Left lung (tissue), 10 donors: ENCODE measurements around the gene ABCA5. TPM values are rescaled to one million over a fixed set of nuclear protein-coding genes. Genes with fewer than 3 reads are reported as not detected.

ENCODE experiments used
- ATAC-seq: fragments of 200-7000 bp; cut with Tn5 transposase; one replicate; pipeline ENCODE4 v1.9.1; 2020; ENCODE audit warnings: moderate library complexity
- DNase-seq, 4 donors: peaks; one replicate each; pipeline ENCODE4 v3.0.0-alpha.2; 2013 to 2020
- H3K27ac ChIP-seq, 2 donors: fragments of 200-600 bp; sonication (generic) in 1 of 2; one replicate each; pipeline versions ENCODE4 v1.5.0 to v1.8.0; 2020 to 2021
- H3K27me3 ChIP-seq, 2 donors: fragments of 200-600 bp; sonication (generic) in 1 of 2; one replicate each; pipeline versions ENCODE4 v1.5.0 to v1.8.0; 2020 to 2021
- H3K36me3 ChIP-seq, 2 donors: fragments of 200-600 bp; sonication (generic) in 1 of 2; one replicate each; pipeline versions ENCODE4 v1.5.0 to v1.8.0; 2020 to 2021
- H3K4me1 ChIP-seq, 2 donors: fragments of 200-600 bp; one replicate each; pipeline ENCODE4 v1.8.0; 2021
- H3K4me3 ChIP-seq, 2 donors: fragments of 200-600 bp; sonication (generic) in 1 of 2; one replicate each; pipeline versions ENCODE4 v1.5.0 to v1.8.0; 2020 to 2021; ENCODE audit warnings: mild to moderate bottlenecking in 1 of 2
- H3K9me3 ChIP-seq, 2 donors: fragments of 200-600 bp; sonication (generic) in 1 of 2; one replicate each; pipeline versions ENCODE4 v1.5.0 to v1.8.0; 2020 to 2021
- CTCF ChIP-seq, 2 donors: fragments of 200-600 bp; sonication (generic) in 1 of 2; IDR thresholded peaks; one replicate each; pipeline versions ENCODE4 v1.5.0 to v1.8.0; 2021; ENCODE audit warnings: antibody characterized with exemption in 2 of 2
- intact Hi-C, 2 donors: fragments of 100-400 bp; cut with DNase I; formaldehyde crosslinking; loops; one replicate each; pipeline versions ENCODE4 v1.11.2 to v1.14.2; 2022
- polyA plus RNA-seq, 6 donors: library from polyadenylated mRNA; unstranded; fragments of 120-200 nt; gene quantifications; one replicate each; pipeline ENCODE4 v1.2.1, GENCODE V29; 2013; ENCODE audit not compliant: insufficient read length in 6 of 6
- total RNA-seq, 2 donors: library from RNA; stranded (reverse); fragmentation: NEBNext Ultra II Directional; extraction: Animal tissue kit (Norgen Biotek cat#: 25700); gene quantifications; one replicate each; pipeline ENCODE4 v1.2.1, GENCODE V29; 2021
- donor health status: DM: no; HTN: yes; CAD: no.
- donor health status: DM: no; HTN: no; CAD: no.

Gene ABCA5
- total and polyA plus RNA-seq, 8 donors, result 14.7 to 29.8 (median 20.0) TPM

- ATAC-seq (no peak), DNase-seq (no peak)
- Histone ChIP-seq H3K36me3 (no peaks in the 10 kb centered on the region), H3K27me3 (no peaks in the 10 kb centered on the region), H3K4me3 (no peak overlapping the region), H3K27ac (no peak overlapping the region), H3K4me1 (no peaks in the 10 kb centered on the region), H3K9me3 (no peaks in the 10 kb centered on the region)
- no peak for TF ChIP-seq CTCF (IDR thresholded peaks at IDR 0.05)
- intact Hi-C loops, result loop anchor here in 1 of 2 donors (10.0 kb wide), 1 partner anchor 185 kb away; no protein-coding TSS in a partner anchor
Measured at GRCh38 chr17:69339937-69340336, 13.0 kb upstream of the ABCA5 start.

- H3K9me3 ChIP-seq, result no peaks in the 10 kb centered on the region
- H3K36me3 ChIP-seq, result no peaks in the 10 kb centered on the region
- no peaks in the 10 kb centered on the region for H3K27me3 ChIP-seq
- intact Hi-C loops, result loop anchor here in 1 of 2 donors (10.0 kb wide), 1 partner anchor 188 kb away; no protein-coding TSS in a partner anchor
- no peak for TF ChIP-seq CTCF (IDR thresholded peaks at IDR 0.05)
- no peak overlapping the region for H3K27ac ChIP-seq
- H3K4me1 ChIP-seq, result no peaks in the 10 kb centered on the region
- H3K4me3 ChIP-seq, result no peak overlapping the region
- no peak for ATAC-seq
- DNase-seq, result no peak
Measured at GRCh38 chr17:69336996-69337395, 10.1 kb upstream of the ABCA5 start.

GRCh38 chr17:69336580-69336979 lies 9.6 kb upstream of the ABCA5 start:
- no peak for ATAC-seq
- intact Hi-C loops, result loop anchor here in 1 of 2 donors (10.0 kb wide), 1 partner anchor 188 kb away; no protein-coding TSS in a partner anchor
- TF ChIP-seq CTCF (IDR thresholded peaks at IDR 0.05), result no peak

GRCh38 chr17:69335058-69335457 lies 8.1 kb upstream of the ABCA5 start:
- H3K4me3 ChIP-seq, result no peak overlapping the region
- intact Hi-C loops, result loop anchor here in 1 of 2 donors (10.0 kb wide), 1 partner anchor 190 kb away; no protein-coding TSS in a partner anchor

More at GRCh38 chr17:69336580-69336979, 9.6 kb upstream of the ABCA5 start:
- Histone ChIP-seq H3K27ac (no peak overlapping the region), H3K36me3 (no peaks in the 10 kb centered on the region), H3K9me3 (no peaks in the 10 kb centered on the region), H3K27me3 (no peaks in the 10 kb centered on the region), H3K4me3 (no peak overlapping the region), H3K4me1 (no peaks in the 10 kb centered on the region)
- no peak for DNase-seq

GRCh38 chr17:69333561-69333960 lies 6.6 kb upstream of the ABCA5 start:
- ATAC-seq (no peak), DNase-seq (no peak)
- no peaks in the 10 kb centered on the region for H3K36me3 ChIP-seq
- no peaks in the 10 kb centered on the region for H3K9me3 ChIP-seq
- no peak for TF ChIP-seq CTCF (IDR thresholded peaks at IDR 0.05)
- no peaks in the 10 kb centered on the region for H3K4me1 ChIP-seq
- no peaks in the 10 kb centered on the region for H3K27me3 ChIP-seq
- H3K4me3 ChIP-seq, result no peak overlapping the region
- intact Hi-C loops, result loop anchor here in 1 of 2 donors (10.0 kb wide), 1 partner anchor 191 kb away; no protein-coding TSS in a partner anchor
- H3K27ac ChIP-seq, result no peak overlapping the region

More at GRCh38 chr17:69335058-69335457, 8.1 kb upstream of the ABCA5 start:
- Histone ChIP-seq H3K27ac (no peak overlapping the region), H3K4me1 (no peaks in the 10 kb centered on the region), H3K36me3 (no peaks in the 10 kb centered on the region), H3K27me3 (no peaks in the 10 kb centered on the region), H3K9me3 (no peaks in the 10 kb centered on the region)
- peak; percentile 17 to 23 for TF ChIP-seq CTCF (IDR thresholded peaks at IDR 0.05)
- DNase-seq (peak in 1 of 4 donors; percentile 18), ATAC-seq (peak; percentile 72)
